GM15510 (cell line): ENCODE results near the gene NDUFS6.

Experiments
- POLR2A ChIP-seq: IDR thresholded peaks from 3 replicates; pipeline ENCODE4 v1.6.1; 2011; ENCODE audit warnings: borderline replicate concordance; ENCODE audit not compliant: insufficient read length; ENCODE audit errors: extremely low read depth

Gene NDUFS6

DNA sequence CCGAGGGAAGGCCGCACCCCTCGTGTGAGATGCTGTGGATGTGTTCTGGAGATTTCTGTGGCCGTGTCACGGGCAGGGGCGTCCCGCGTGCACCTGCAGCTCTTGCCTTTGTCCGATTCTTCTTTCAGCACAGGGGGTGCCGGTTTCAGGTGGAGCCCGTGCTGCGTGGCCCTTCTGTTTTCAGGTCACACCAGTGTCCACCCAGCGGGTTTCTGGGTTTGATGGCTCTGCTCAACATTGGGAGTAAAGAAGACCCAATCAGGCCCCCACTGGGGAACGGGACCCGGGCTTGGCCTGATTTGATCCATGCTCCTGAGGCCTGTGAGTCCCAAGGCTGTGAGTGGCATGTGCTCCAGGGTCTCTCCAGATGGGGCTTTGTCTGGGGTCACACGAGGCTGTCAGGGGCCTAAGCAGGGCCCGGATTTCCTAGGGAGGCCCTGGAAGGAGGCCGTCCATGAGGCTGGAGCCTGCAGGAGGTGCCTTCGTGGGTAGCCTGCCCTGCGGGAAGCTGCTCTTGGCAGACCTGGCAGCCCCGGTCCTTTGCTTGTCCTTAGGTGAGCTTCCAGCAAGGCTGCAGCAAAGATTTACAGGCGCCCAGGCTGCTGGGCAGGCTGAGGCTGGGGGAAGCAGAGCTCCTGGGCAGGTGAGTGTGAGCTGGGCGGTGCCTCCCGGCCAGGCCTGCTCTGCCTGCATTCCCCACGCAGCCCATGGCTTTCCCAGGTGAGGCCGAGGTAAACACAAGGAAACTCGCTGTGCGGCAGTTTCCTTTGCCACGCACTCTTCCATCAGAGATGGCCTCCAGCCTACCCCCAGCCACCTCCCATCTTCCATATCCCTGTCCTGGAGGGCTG lies 14.4 kb upstream of the NDUFS6 start:
- no peak for TF ChIP-seq POLR2A

GRCh38 chr5:1787472-1788047 lies 13.6 kb upstream of the NDUFS6 start:
- no peak for TF ChIP-seq POLR2A

- no peak for TF ChIP-seq POLR2A
Observed at GRCh38 chr5:1788200-1788599, 13.0 kb upstream of the NDUFS6 start.

DNA sequence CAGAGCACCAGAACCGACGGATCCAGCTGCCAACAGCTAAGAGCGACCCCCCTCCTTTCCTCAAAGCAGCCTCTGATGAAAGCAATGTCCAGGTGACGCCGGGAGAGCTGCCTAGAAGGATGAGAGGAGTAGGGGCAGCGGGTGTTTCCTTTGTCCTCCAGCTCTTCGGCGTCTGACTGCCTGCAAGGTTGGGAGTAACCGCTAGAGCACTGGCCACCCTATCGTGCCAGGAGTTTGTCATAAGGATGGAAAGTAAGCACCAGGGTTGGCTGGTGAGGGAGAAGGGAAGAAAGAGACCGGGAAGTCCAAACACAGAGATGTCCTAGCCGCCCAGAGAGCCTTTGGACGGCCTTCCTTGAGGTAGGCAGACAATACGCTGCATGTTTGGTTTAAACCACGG lies 12.4 kb upstream of the NDUFS6 start:
- TF ChIP-seq POLR2A: no peak

DNA sequence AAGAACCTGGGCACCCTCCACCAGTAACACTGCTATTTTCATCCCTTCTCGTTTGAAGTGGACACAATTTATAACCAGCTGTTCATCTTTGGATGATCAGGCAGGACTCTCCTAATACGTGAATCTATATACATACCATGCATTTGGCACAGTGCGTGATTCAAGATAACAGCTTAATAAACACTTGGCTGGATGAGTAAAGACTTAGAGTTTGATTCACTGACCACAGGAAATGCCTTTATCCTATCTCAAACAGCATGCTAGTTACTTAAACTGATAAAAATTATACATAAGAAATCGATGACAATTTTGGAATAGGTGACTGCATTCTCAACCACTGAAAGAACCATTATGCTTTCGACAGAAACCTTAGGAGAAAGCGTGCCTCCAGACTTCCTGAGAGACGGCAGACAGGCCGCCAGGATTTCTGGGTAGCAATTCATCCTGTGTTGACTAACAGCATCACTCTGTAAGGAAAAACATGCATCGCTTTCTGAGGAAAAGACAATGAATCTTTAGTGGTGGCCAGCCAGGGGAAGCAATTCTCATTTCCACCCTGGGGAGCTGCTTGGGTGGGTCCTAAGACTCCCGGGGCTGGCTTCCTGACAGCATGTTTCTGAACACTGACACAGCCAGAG lies 11.3 kb upstream of the NDUFS6 start:
- TF ChIP-seq POLR2A: no peak

DNA sequence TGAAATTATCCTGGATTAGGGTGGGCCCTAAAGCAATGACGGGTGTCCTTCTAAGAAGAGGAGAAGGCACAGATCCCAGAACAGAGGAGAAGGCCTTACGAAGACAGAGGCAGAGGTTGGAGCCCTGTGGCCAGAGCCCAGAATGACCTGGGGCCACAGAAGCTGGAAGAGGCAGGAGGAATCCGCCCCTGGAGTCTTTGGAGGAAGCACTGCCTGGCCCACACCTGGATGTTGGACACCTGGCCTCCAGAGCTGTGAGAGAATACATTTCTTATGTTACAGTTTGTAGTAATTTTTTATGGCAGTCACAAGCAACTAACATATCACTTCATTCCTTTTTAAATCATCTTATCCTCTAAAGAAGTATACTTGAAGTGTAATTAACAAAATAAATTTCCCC lies 10.0 kb upstream of the NDUFS6 start:
- no peak for TF ChIP-seq POLR2A

DNA sequence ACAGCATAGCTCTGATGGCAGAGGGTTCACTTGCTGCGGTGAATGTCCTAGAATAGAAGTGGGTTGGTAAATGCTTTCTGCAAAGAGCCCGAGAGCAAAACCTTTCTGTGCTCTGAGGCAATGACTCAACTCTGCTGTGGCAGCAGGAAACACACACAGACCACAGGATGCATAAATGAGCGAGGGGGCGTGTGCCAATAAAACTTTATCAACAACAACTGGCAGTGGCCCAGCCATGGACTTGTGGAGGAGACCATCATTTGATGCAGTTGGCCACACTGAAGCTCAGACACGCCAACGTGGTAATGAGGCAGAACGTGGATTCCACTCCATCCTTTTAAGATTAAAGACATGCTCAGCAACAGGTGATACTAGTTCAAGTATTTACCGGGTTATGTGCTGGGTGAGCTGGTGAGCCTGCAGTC lies 8.4 kb upstream of the NDUFS6 start:
- TF ChIP-seq POLR2A: no peak

GRCh38 chr5:1793301-1793740 lies 7.9 kb upstream of the NDUFS6 start:
- no peak for TF ChIP-seq POLR2A

GRCh38 chr5:1793966-1794900 lies 7.0 kb upstream of the NDUFS6 start:
- no peak for TF ChIP-seq POLR2A

GRCh38 chr5:1794901-1795290 lies 6.3 kb upstream of the NDUFS6 start:
- no peak for TF ChIP-seq POLR2A

- TF ChIP-seq POLR2A: no peak
Observed at GRCh38 chr5:1795506-1795905, 5.7 kb upstream of the NDUFS6 start.

DNA sequence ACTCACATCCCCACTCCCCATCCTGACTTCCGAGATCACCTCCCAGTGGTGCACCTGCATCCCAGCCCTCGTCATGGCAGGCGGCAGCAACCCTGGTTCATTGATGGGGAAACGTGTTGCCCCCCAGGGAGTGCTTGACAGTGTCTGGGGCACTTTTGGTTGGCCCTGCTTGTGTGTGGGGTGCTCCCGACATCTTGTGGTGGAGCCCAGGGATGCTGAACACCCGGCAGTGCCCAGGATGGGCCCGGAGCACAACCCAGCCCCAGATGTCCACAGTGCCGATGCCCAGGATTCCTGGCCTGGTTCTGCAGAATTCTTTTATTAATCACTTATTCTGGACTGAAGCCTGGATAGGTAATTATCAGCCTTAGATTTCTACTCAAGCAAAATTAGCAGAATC lies 5.3 kb upstream of the NDUFS6 start:
- no peak for TF ChIP-seq POLR2A

DNA sequence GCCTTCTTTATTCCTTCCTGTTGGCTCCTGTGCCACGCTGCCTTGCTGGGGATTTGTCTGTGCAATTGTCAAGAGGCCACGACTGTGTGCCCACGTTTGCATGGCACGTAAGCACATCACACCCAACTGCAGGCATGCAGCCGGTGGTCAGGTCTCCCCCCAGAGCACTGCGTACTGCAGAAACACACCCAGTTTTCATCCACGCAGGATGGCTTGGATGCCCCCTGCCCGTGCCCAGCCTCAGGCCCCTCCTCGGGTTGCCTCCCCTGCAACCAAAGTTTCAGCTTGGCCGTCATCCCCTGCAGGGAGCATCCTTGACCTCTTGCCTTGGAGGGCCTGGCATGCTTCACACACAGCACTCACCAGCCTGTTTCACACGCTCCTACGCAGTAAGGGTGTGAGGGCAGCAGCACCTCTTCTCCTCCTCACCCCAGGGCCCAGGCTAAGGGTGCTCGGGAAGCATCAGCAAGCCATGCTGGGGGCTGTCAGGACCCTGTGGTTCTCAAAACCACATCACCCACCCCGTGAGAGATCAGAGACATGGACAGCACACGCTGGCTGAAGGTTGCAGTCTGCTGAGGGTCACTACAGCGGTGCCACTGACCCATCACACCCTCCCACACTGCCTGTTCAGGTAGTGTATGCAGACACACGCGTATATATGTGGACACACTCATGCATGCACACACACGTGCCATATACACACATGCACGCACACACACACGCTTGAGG lies 4.7 kb upstream of the NDUFS6 start:
- TF ChIP-seq POLR2A: no peak
